ENCODE measurements around the gene TMEM203.

Gene TMEM203

DNA sequence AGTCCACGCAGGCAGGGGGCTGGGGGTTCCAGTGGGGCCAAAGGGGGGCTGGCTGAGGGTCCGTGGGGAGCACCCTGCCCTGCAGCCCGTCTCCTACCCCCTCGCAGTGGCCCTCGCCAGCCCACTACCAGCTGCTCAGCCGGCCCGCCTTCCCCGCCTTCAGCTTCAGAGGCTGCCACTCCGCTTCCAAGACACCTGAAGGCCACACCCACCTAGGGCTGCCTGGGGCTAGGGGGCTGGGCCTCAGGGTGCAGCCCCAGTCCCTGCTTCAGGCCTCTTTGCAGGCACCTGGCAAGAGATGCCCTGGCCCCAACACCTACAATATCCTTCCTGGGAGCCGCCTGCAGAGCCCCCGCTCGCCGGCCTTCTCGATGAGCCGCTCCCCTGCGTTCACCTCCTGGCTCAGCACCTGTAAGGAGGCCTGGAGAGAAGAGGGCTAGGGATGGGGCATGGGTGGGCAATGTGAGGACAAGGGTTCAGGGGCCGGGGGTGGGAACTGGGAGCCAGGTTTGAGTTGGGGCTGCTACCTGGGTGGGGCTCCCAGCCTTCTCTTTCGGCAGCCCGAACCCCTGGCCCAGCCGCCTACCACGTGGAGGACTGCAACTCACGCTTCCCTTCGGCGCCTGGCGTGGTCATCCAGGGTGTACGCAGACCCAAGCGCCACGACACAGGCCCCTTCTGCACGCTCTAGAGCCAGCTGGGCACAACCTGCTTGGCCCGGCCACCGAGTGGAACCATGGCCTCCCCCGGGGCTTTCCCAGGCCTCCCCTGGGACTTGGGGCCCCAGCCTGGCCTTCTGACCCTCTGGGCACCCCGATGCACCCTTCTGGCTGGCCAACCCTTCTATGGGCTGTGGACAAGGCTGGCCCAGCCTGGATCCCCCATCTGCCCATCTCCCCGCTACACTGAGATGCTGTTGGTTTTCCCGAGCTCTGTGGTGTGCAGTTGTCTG is 47.4 kb upstream of the TMEM203 start:
- no peak overlapping the region for H4K91ac ChIP-seq (ENCODE audit: low read depth, low read length)
- H3K4ac ChIP-seq (ENCODE audit: low read depth, low read length), result no peak overlapping the region
- no peaks in the 10 kb centered on the region for H3K27me3 ChIP-seq (ENCODE audit: insufficient read depth, low read length)
- H3K23ac ChIP-seq (ENCODE audit: low read length), result no peak overlapping the region
- peaks cover 11% of the 10 kb centered on the region in 2 experiments for H3K36me3 ChIP-seq (ENCODE audit: control insufficient read depth in 1 of 2, insufficient read depth in 2 of 2, low read length in 2 of 2)
- H2BK5ac ChIP-seq (ENCODE audit: low read depth, low read length, poor library complexity), result no peak overlapping the region
- no peak overlapping the region for H4K8ac ChIP-seq (ENCODE audit: low read depth, low read length)
- no peak overlapping the region for H3K14ac ChIP-seq (ENCODE audit: low read length)
- peaks cover 12% of the 10 kb centered on the region for H3K79me1 ChIP-seq (ENCODE audit: low read length)
- peak; percentile 36 to 54 for DNase-seq
- H3K27ac ChIP-seq (ENCODE audit: low read depth, low read length), result no peak overlapping the region
- no peak overlapping the region for H2AK5ac ChIP-seq (ENCODE audit: low read length)
- H3K9me3 ChIP-seq (ENCODE audit: insufficient read depth, low read depth, low read length), result peaks cover 2% of the 10 kb centered on the region
- no peak overlapping the region for H3K4me3 ChIP-seq (ENCODE audit: low read depth, low read length)
- H3K79me2 ChIP-seq (ENCODE audit: control insufficient read depth, insufficient read depth, low read length, poor library complexity), result peaks cover 12% of the 10 kb centered on the region
- no peak overlapping the region for H2AFZ ChIP-seq (ENCODE audit: insufficient read depth, low read length, poor library complexity)
- H3K4me1 ChIP-seq (ENCODE audit: control insufficient read depth in 1 of 2, insufficient read depth in 2 of 2, low read length in 2 of 2), result peaks cover 14 to 16% of the 10 kb centered on the region in 2 experiments
- no peak overlapping the region for H3K18ac ChIP-seq (ENCODE audit: low read length)
- WGBS (ENCODE audit: extremely low coverage, insufficient coverage, insufficient read length), result no CpG with 5 or more reads among the region's 35 CpGs
- H3K9ac ChIP-seq (ENCODE audit: low read length), result no peak overlapping the region
- H3K4me2 ChIP-seq (ENCODE audit: low read length), result no peak overlapping the region
- no peak overlapping the region for H4K12ac ChIP-seq (ENCODE audit: low read depth, low read length)
- H2BK120ac ChIP-seq (ENCODE audit: insufficient read depth, low read length, poor library complexity), result no peak overlapping the region
- H2BK12ac ChIP-seq (ENCODE audit: low read length), result no peak overlapping the region

DNA sequence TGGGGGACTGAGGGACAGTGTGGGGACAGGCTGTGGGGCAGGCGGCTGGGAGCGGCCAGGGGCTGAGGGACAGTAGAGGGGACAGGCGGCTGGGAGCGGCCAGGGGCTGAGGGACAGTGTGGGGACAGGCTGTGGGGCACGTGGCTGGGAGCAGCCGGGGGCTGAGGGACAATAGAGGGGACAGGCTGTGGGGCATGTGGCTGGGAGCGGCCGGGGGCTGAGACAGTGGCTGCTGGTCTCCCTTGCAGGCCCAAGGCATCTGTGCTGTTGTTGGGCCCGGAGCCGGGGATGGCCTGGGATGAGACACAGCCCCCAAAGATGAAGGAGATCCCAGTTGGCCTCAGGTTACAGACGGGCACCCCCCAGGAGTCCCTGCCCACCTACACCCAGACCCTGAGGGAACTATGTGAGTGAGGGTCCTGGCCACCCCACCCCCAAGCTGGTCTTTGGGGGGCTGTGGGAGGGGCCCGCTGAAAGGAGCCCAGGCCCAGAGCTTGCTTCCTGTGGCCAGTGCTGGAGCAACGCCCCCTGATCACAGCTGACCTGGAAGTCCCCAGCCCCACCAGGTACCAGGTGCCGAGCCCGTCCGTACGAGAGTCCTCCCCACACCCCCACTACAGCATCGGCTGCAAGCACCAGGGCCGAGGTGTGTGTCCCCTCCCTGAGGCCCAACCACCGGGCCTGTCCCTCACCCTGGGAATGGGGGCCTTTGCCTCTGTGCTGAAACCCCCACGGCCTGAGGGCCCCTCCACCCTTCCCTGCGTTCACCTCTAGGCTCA is 46.2 kb upstream of the TMEM203 start:
- no peak overlapping the region for H3K27ac ChIP-seq (ENCODE audit: low read depth, low read length)
- peaks cover 12% of the 10 kb centered on the region for H3K79me2 ChIP-seq (ENCODE audit: control insufficient read depth, insufficient read depth, low read length, poor library complexity)
- H3K36me3 ChIP-seq (ENCODE audit: control insufficient read depth in 1 of 2, insufficient read depth in 2 of 2, low read length in 2 of 2), result peaks cover 5 to 6% of the 10 kb centered on the region in 2 experiments
- H3K4me1 ChIP-seq (ENCODE audit: control insufficient read depth in 1 of 2, insufficient read depth in 2 of 2, low read length in 2 of 2), result peaks cover 14 to 16% of the 10 kb centered on the region in 2 experiments
- H4K12ac ChIP-seq (ENCODE audit: low read depth, low read length), result no peak overlapping the region
- no peak overlapping the region for H3K14ac ChIP-seq (ENCODE audit: low read length)
- H4K91ac ChIP-seq (ENCODE audit: low read depth, low read length), result no peak overlapping the region
- no peak overlapping the region for H3K4ac ChIP-seq (ENCODE audit: low read depth, low read length)
- H2BK12ac ChIP-seq (ENCODE audit: low read length), result no peak overlapping the region
- no peak overlapping the region for H2AK5ac ChIP-seq (ENCODE audit: low read length)
- no peak overlapping the region for H2BK120ac ChIP-seq (ENCODE audit: insufficient read depth, low read length, poor library complexity)
- no peak overlapping the region for H4K8ac ChIP-seq (ENCODE audit: low read depth, low read length)
- H3K27me3 ChIP-seq (ENCODE audit: insufficient read depth, low read length), result no peaks in the 10 kb centered on the region
- H3K18ac ChIP-seq (ENCODE audit: low read length), result no peak overlapping the region
- H3K9me3 ChIP-seq (ENCODE audit: insufficient read depth, low read depth, low read length), result peaks cover 2% of the 10 kb centered on the region
- no CpG with 5 or more reads among the region's 22 CpGs for WGBS (ENCODE audit: extremely low coverage, insufficient coverage, insufficient read length)
- no peak overlapping the region for H3K9ac ChIP-seq (ENCODE audit: low read length)
- no peak overlapping the region for H2BK5ac ChIP-seq (ENCODE audit: low read depth, low read length, poor library complexity)
- H3K4me3 ChIP-seq (ENCODE audit: low read depth, low read length), result no peak overlapping the region
- no peak overlapping the region for H3K4me2 ChIP-seq (ENCODE audit: low read length)
- no peak overlapping the region for H3K23ac ChIP-seq (ENCODE audit: low read length)
- H2AFZ ChIP-seq (ENCODE audit: insufficient read depth, low read length, poor library complexity), result no peak overlapping the region
- no peak for DNase-seq
- peaks cover 12% of the 10 kb centered on the region for H3K79me1 ChIP-seq (ENCODE audit: low read length)

- Histone ChIP-seq H2AK5ac (ENCODE audit: low read length) (no peak within 1 kb of the TSS), H3K27me3 (ENCODE audit: insufficient read depth, low read length) (no peaks in the 10 kb centered on the region), H2BK120ac (ENCODE audit: insufficient read depth, low read length, poor library complexity) (no peak within 1 kb of the TSS), H3K23ac (ENCODE audit: low read length) (no peak within 1 kb of the TSS), H3K18ac (ENCODE audit: low read length) (no peak within 1 kb of the TSS), H3K4me1 (ENCODE audit: control insufficient read depth in 1 of 2, insufficient read depth in 2 of 2, low read length in 2 of 2) (peaks cover 10 to 12% of the 10 kb centered on the region in 2 experiments), H3K36me3 (ENCODE audit: control insufficient read depth in 1 of 2, insufficient read depth in 2 of 2, low read length in 2 of 2) (peaks cover 0 to under 1% of the 10 kb centered on the region in 2 experiments), H3K4me2 (ENCODE audit: low read length) (no peak within 1 kb of the TSS), H3K9ac (ENCODE audit: low read length) (no peak within 1 kb of the TSS), H4K12ac (ENCODE audit: low read depth, low read length) (no peak within 1 kb of the TSS), H2AFZ (ENCODE audit: insufficient read depth, low read length, poor library complexity) (no peak within 1 kb of the TSS), H3K4me3 (ENCODE audit: low read depth, low read length) (no peak within 1 kb of the TSS), H3K4ac (ENCODE audit: low read depth, low read length) (no peak within 1 kb of the TSS), H3K14ac (ENCODE audit: low read length) (no peak within 1 kb of the TSS), H3K9me3 (ENCODE audit: insufficient read depth, low read depth, low read length) (peaks cover 2% of the 10 kb centered on the region), H3K27ac (ENCODE audit: low read depth, low read length) (no peak within 1 kb of the TSS), H2BK12ac (ENCODE audit: low read length) (no peak within 1 kb of the TSS), H2BK5ac (ENCODE audit: low read depth, low read length, poor library complexity) (no peak within 1 kb of the TSS), H3K79me1 (ENCODE audit: low read length) (peaks cover 12% of the 10 kb centered on the region), H4K91ac (ENCODE audit: low read depth, low read length) (no peak within 1 kb of the TSS), H4K8ac (ENCODE audit: low read depth, low read length) (no peak within 1 kb of the TSS), H3K79me2 (ENCODE audit: control insufficient read depth, insufficient read depth, low read length, poor library complexity) (peaks cover 12% of the 10 kb centered on the region)
- no CpG with 5 or more reads among the region's 4 CpGs for WGBS (ENCODE audit: extremely low coverage, insufficient coverage, insufficient read length)
- DNase-seq, result no peak
Measured at GRCh38 chr9:137251194-137251461, 45.7 kb upstream of the TMEM203 start, which contains the start of gene STPG3. Gene STPG3, plus strand, starts transcription at chr9:137251286. Its CDS starts 1 bp downstream, at chr9:137251287.

DNA sequence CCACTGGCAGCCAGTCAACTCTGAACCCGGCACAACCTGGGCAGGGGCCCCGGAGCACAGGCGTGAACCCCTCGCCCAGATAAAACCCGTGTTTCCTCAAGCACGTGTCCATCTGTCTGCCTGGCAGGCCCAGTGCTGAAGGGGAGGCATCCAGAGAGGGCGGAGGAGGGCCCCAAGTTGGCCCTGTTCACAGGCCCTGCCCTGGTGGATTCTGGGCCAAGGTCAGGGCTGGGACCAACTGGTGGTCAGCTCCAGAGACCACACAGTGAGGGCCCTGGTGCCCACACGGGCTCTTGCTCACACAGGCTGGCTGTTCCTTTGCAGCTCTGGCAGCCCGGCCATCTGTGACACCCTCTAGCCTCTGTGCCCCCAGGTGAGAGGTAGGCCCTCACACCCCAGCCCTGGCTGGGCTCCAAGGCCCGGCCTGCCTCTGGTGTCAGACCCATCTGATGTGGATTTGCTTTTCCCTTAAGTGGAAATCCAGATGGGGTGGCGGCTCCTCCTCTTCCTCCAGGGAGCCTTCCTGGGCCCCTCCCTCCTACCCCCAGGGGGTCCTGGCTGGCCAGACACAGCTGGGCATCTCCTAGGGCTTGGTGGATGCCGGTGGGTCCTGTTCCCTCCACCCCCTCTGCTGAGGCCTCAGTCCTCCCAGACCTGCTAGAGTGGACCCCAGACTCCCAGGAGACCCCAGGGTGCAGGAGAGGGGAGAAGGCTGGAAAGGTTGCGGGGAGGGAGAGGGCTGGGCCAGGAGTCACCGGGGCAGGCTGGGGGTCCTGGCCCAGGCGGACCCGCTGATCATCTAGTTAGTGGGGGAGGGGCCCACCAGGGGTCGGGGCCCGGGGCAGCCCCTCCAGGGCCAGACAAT is 45.1 kb upstream of the TMEM203 start:
- Histone ChIP-seq H3K9me3 (ENCODE audit: insufficient read depth, low read depth, low read length) (peaks cover 2% of the 10 kb centered on the region), H3K4me2 (ENCODE audit: low read length) (no peak overlapping the region), H3K27me3 (ENCODE audit: insufficient read depth, low read length) (no peaks in the 10 kb centered on the region), H3K14ac (ENCODE audit: low read length) (no peak overlapping the region), H2AK5ac (ENCODE audit: low read length) (no peak overlapping the region), H3K9ac (ENCODE audit: low read length) (no peak overlapping the region), H4K91ac (ENCODE audit: low read depth, low read length) (no peak overlapping the region), H2BK120ac (ENCODE audit: insufficient read depth, low read length, poor library complexity) (no peak overlapping the region), H3K4me1 (ENCODE audit: control insufficient read depth in 1 of 2, insufficient read depth in 2 of 2, low read length in 2 of 2) (peaks cover 6 to 8% of the 10 kb centered on the region in 2 experiments), H2AFZ (ENCODE audit: insufficient read depth, low read length, poor library complexity) (no peak overlapping the region), H3K79me2 (ENCODE audit: control insufficient read depth, insufficient read depth, low read length, poor library complexity) (peaks cover 8% of the 10 kb centered on the region), H3K4ac (ENCODE audit: low read depth, low read length) (no peak overlapping the region), H3K4me3 (ENCODE audit: low read depth, low read length) (no peak overlapping the region), H2BK5ac (ENCODE audit: low read depth, low read length, poor library complexity) (no peak overlapping the region), H3K23ac (ENCODE audit: low read length) (no peak overlapping the region), H4K8ac (ENCODE audit: low read depth, low read length) (no peak overlapping the region), H3K27ac (ENCODE audit: low read depth, low read length) (no peak overlapping the region), H2BK12ac (ENCODE audit: low read length) (no peak overlapping the region), H3K36me3 (ENCODE audit: control insufficient read depth in 1 of 2, insufficient read depth in 2 of 2, low read length in 2 of 2) (no peaks in the 10 kb centered on the region), H3K18ac (ENCODE audit: low read length) (no peak overlapping the region), H4K12ac (ENCODE audit: low read depth, low read length) (no peak overlapping the region), H3K79me1 (ENCODE audit: low read length) (peaks cover 10% of the 10 kb centered on the region)
- WGBS (ENCODE audit: extremely low coverage, insufficient coverage, insufficient read length), result no CpG with 5 or more reads among the region's 18 CpGs
- DNase-seq, result no peak

Measured in trophoblast cell (in vitro differentiated cells and primary cell).